HG02981 (cell line): ENCODE measurements around the gene CYP2W1.
"Not testable (repeated sequence)": the region's sequence is repeated elsewhere in the genome, so short reads cannot be mapped to it uniquely, and the experiment has no call there.

Source experiments
- ATAC-seq: cut with Tn5 transposase; IDR thresholded peaks from one replicate; pipeline ENCODE4 v1.9.1; 2021; ENCODE audit warnings: mild to moderate bottlenecking, moderate library complexity; ENCODE audit not compliant: unreplicated experiment

CYP2W1 gene

GRCh38 chr7:1027242-1028043 is 44.5 kb downstream of the CYP2W1 start:
- ATAC-seq: no peak

GRCh38 chr7:1028044-1028770 is 45.2 kb downstream of the CYP2W1 start:
- ATAC-seq: peak; percentile 46

GRCh38 chr7:1028775-1029636 is 46.0 kb downstream of the CYP2W1 start:
- peak; percentile 30 for ATAC-seq

GRCh38 chr7:1029637-1030443 is 46.9 kb downstream of the CYP2W1 start:
- no peak for ATAC-seq

GRCh38 chr7:1030444-1031070 is 47.6 kb downstream of the CYP2W1 start:
- no peak for ATAC-seq

GRCh38 chr7:1031716-1032455 is 48.9 kb downstream of the CYP2W1 start:
- ATAC-seq: no peak

GRCh38 chr7:1032536-1033181 is 49.7 kb downstream of the CYP2W1 start:
- ATAC-seq: no peak

GRCh38 chr7:1033546-1034145 is 50.7 kb downstream of the CYP2W1 start:
- ATAC-seq: no peak

GRCh38 chr7:1034769-1035168 is 51.8 kb downstream of the CYP2W1 start:
- ATAC-seq: not testable (repeated sequence)

GRCh38 chr7:1036164-1036928 is 53.4 kb downstream of the CYP2W1 start:
- ATAC-seq: not testable (repeated sequence)
